Measurements from ENCODE around the gene CYFIP2.

DNA sequence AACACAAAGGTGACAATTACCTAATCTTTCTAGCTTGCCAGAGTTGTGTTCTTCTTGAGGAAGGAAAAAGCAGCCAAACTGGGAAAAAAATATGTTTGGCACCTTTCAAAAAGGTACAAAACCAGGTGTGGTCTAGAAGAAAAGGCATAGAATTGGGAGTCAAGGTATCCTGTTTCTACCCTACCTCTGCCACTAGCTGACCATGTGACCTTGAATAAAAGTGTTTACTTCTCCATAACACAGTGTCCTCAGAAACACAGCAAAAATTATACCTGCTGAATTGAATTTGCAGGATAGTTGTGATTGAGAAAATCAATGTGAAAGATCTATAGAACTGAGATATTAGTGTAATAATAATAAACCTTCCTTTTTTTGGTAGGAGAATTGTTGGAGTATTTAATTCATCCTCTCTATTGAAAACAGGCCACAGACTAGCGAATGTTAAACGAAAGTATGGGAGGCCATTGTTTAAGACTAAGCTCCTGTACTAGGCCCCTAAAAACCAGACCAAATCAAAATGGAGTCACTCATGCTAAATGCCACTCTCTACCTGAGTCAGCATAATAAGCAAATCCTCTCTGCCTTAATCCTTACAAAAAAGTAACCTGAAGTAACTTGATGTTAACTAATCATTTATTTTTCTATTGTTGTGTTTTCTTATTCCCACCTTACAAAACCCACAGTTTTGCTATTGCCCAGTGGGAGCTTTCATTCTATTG is 12.6 kb downstream of the CYFIP2 start:
- TF ChIP-seq TOX (CRISPR knock-in tag; IDR thresholded peaks at IDR 0.05; ENCODE audit: borderline replicate concordance) (no peak), ESRRG (CRISPR knock-in tag; IDR thresholded peaks at IDR 0.05) (no peak), CREB5 (CRISPR knock-in tag; IDR thresholded peaks at IDR 0.05; ENCODE audit: low read depth) (no peak), PATZ1 (CRISPR knock-in tag; IDR thresholded peaks at IDR 0.05; ENCODE audit: borderline replicate concordance) (no peak), RARB (CRISPR knock-in tag; IDR thresholded peaks at IDR 0.05) (no peak), ZFP3 (CRISPR knock-in tag; IDR thresholded peaks at IDR 0.05) (no peak), GLIS3 (CRISPR knock-in tag; IDR thresholded peaks at IDR 0.05) (no peak), ZFP30 (CRISPR knock-in tag; IDR thresholded peaks at IDR 0.05) (no peak), ARNTL (CRISPR knock-in tag; IDR thresholded peaks at IDR 0.05; ENCODE audit: borderline replicate concordance, low read depth) (no peak), ZNF70 (CRISPR knock-in tag; IDR thresholded peaks at IDR 0.05) (no peak)

Data from SK-N-SH treated with all-trans-retinoic acid at 6 μM for 48 hours (cell line).